Raji (cell line): ENCODE measurements around the gene VPS8.

Source experiments
- POLR2A ChIP-seq: IDR thresholded peaks from 2 replicates; pipeline ENCODE4 v1.6.1; 2011; ENCODE audit warnings: low read depth, low read length, control low read depth; ENCODE audit not compliant: insufficient read depth

VPS8 gene

GRCh38 chr3:184777566-184778356 lies 34.2 kb upstream of the VPS8 start:
- no peak for TF ChIP-seq POLR2A

GRCh38 chr3:184778426-184779332 lies 33.3 kb upstream of the VPS8 start:
- no peak for TF ChIP-seq POLR2A

GRCh38 chr3:184780981-184781515 lies 30.9 kb upstream of the VPS8 start:
- TF ChIP-seq POLR2A = no peak

- TF ChIP-seq POLR2A = no peak
These were observed 30.2 kb upstream of the VPS8 start for GRCh38 chr3:184781801-184782200.

- no peak for TF ChIP-seq POLR2A
These were observed 28.6 kb upstream of the VPS8 start for GRCh38 chr3:184783319-184783718.

GRCh38 chr3:184784731-184785500 lies 27.1 kb upstream of the VPS8 start:
- TF ChIP-seq POLR2A = no peak

- no peak for TF ChIP-seq POLR2A
These were observed 26.1 kb upstream of the VPS8 start for GRCh38 chr3:184785890-184786279.

GRCh38 chr3:184786280-184786941 lies 25.6 kb upstream of the VPS8 start:
- TF ChIP-seq POLR2A = no peak

- TF ChIP-seq POLR2A = no peak
These were observed 23.2 kb upstream of the VPS8 start for GRCh38 chr3:184788751-184789150.

GRCh38 chr3:184789314-184789998 lies 22.5 kb upstream of the VPS8 start:
- TF ChIP-seq POLR2A = no peak

GRCh38 chr3:184791171-184791570 lies 20.8 kb upstream of the VPS8 start:
- TF ChIP-seq POLR2A = no peak

- no peak for TF ChIP-seq POLR2A
These were observed 16.3 kb upstream of the VPS8 start for GRCh38 chr3:184795522-184796190.

GRCh38 chr3:184796551-184796950 lies 15.4 kb upstream of the VPS8 start:
- no peak for TF ChIP-seq POLR2A

GRCh38 chr3:184796954-184797353 lies 15.0 kb upstream of the VPS8 start:
- TF ChIP-seq POLR2A = no peak

- no peak for TF ChIP-seq POLR2A
These were observed 13.8 kb upstream of the VPS8 start for GRCh38 chr3:184798120-184798519.
